Gastroesophageal sphincter (tissue), 3 donors: ENCODE results near the gene SNAP29.

Source experiments
- CTCF ChIP-seq, 4 experiments: fragments of 200-600 bp in 2 of 4; fragments of 450-650 bp in 2 of 4; sonication (generic) in 1 of 4; IDR thresholded peaks; one replicate each; pipeline ENCODE4 v1.5.1; 2017 to 2019; ENCODE audit warnings: antibody characterized with exemption in 4 of 4, mild to moderate bottlenecking in 2 of 4, moderate library complexity in 2 of 4
- POLR2A ChIP-seq, 2 donors: fragments of 450-650 bp; IDR thresholded peaks; one replicate each; pipeline ENCODE4 v1.6.1; 2017; ENCODE audit warnings: antibody characterized with exemption in 2 of 2, mild to moderate bottlenecking in 2 of 2, moderate library complexity in 1 of 2

DNA sequence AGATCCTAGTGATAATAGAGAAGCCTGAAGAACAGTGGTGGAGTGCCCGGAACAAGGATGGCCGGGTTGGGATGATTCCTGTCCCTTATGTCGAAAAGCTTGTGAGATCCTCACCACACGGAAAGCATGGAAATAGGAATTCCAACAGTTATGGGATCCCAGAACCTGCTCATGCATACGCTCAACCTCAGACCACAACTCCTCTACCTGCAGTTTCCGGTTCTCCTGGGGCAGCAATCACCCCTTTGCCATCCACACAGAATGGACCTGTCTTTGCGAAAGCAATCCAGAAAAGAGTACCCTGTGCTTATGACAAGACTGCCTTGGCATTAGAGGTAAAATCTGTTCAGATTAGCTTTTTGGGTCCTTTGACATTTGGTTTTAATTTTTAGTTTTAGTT, 75.1 kb downstream of the SNAP29 start:
- no peak for TF ChIP-seq CTCF (IDR thresholded peaks at IDR 0.05)
- TF ChIP-seq POLR2A (IDR thresholded peaks at IDR 0.05): no peak
